Neutrophil (primary cell): ENCODE data around the gene HERPUD1.

Source experiments
- H3K27ac ChIP-seq: fragments of 200-600 bp; sonication (generic); 2 replicates; pipeline ENCODE4 v1.5.1; 2016; ENCODE audit warnings: mild to moderate bottlenecking, moderate library complexity
- H3K27me3 ChIP-seq: fragments of 200-600 bp; sonication (generic); 2 replicates; pipeline ENCODE4 v1.6.0; 2016; ENCODE audit warnings: mild to moderate bottlenecking
- H3K36me3 ChIP-seq: fragments of 200-600 bp; sonication (generic); 2 replicates; pipeline ENCODE4 v1.5.1; 2017
- H3K4me1 ChIP-seq, 2 experiments: fragments of 200-600 bp in 1 of 2; sonication (generic) in 1 of 2; 1 replicate in 1 of 2; 2 replicates in 1 of 2; pipeline versions ENCODE4 v1.5.1 to v1.6.1; 2013 to 2016; ENCODE audit warnings: low read depth in 1 of 2, low read length in 1 of 2, mild to moderate bottlenecking in 1 of 2, moderate library complexity in 1 of 2; ENCODE audit not compliant: control insufficient read depth in 1 of 2, insufficient read depth in 1 of 2
- H3K4me3 ChIP-seq, 2 experiments: fragments of 200-600 bp in 1 of 2; sonication (generic) in 1 of 2; 1 replicate in 1 of 2; 2 replicates in 1 of 2; pipeline ENCODE4 v1.5.1; 2013 to 2016; ENCODE audit warnings: low read depth in 1 of 2, low read length in 1 of 2, mild to moderate bottlenecking in 1 of 2, moderate library complexity in 1 of 2
- H3K9me3 ChIP-seq: fragments of 200-600 bp; sonication (generic); 2 replicates; pipeline ENCODE4 v1.5.1; 2016
- CTCF ChIP-seq: fragments of 200-600 bp; sonication (generic); IDR thresholded peaks from 2 replicates; pipeline ENCODE4 v1.5.1; 2016; ENCODE audit warnings: antibody characterized with exemption

Gene HERPUD1

GRCh38 chr16:56950051-56950450 is 18.1 kb downstream of the HERPUD1 start:
- Histone ChIP-seq H3K27me3 (no peaks in the 10 kb centered on the region), H3K4me1 (peaks cover 3 to 6% of the 10 kb centered on the region in 2 experiments), H3K36me3 (peaks cover 43% of the 10 kb centered on the region), H3K4me3 (no peak overlapping the region), H3K9me3 (no peaks in the 10 kb centered on the region), H3K27ac (no peak overlapping the region)
- TF ChIP-seq CTCF = no peak

GRCh38 chr16:56950455-56950854 is 18.5 kb downstream of the HERPUD1 start:
- Histone ChIP-seq H3K4me3 (no peak overlapping the region), H3K36me3 (peaks cover 39% of the 10 kb centered on the region), H3K27me3 (no peaks in the 10 kb centered on the region), H3K27ac (no peak overlapping the region), H3K4me1 (peaks cover 3 to 6% of the 10 kb centered on the region in 2 experiments), H3K9me3 (no peaks in the 10 kb centered on the region)
- TF ChIP-seq CTCF = no peak

- Histone ChIP-seq H3K27ac (no peak overlapping the region), H3K9me3 (no peaks in the 10 kb centered on the region), H3K4me1 (peaks cover 3 to 6% of the 10 kb centered on the region in 2 experiments), H3K4me3 (no peak overlapping the region), H3K36me3 (peaks cover 32% of the 10 kb centered on the region), H3K27me3 (no peaks in the 10 kb centered on the region)
- no peak for TF ChIP-seq CTCF
Measured at GRCh38 chr16:56950881-56951771, 19.2 kb downstream of the HERPUD1 start.

- Histone ChIP-seq H3K9me3 (no peaks in the 10 kb centered on the region), H3K27ac (no peak overlapping the region), H3K4me1 (peaks cover 3 to 6% of the 10 kb centered on the region in 2 experiments), H3K36me3 (peaks cover 16% of the 10 kb centered on the region), H3K27me3 (no peaks in the 10 kb centered on the region), H3K4me3 (no peak overlapping the region)
- TF ChIP-seq CTCF = no peak
Measured at GRCh38 chr16:56953006-56953405, 21.1 kb downstream of the HERPUD1 start.

GRCh38 chr16:56956076-56956475 is 24.1 kb downstream of the HERPUD1 start:
- no peaks in the 10 kb centered on the region for H3K36me3 ChIP-seq
- no peak overlapping the region for H3K27ac ChIP-seq
- H3K4me1 ChIP-seq = peaks cover 3 to 12% of the 10 kb centered on the region in 2 experiments
- no peak overlapping the region for H3K4me3 ChIP-seq
- no peak for TF ChIP-seq CTCF
- no peaks in the 10 kb centered on the region for H3K27me3 ChIP-seq
- H3K9me3 ChIP-seq = no peaks in the 10 kb centered on the region
